Chondrocyte (in vitro differentiated cells): ENCODE data around the gene SBNO1. TPM values are rescaled to one million over a fixed set of nuclear protein-coding genes. Genes with fewer than 3 reads are reported as not detected.

ENCODE experiments used
- DNase-seq: peaks from one replicate; pipeline ENCODE4 v3.0.0; 2021; ENCODE audit warnings: mixed read lengths, low spot score
- H3K27ac Mint-ChIP-seq: one replicate; pipeline ENCODE4 v1.8.0; 2021; ENCODE audit warnings: mild to moderate bottlenecking, moderate library complexity, mixed read lengths; ENCODE audit not compliant: unreplicated experiment
- H3K27me3 Mint-ChIP-seq: 2 replicates; pipeline ENCODE4 v1.8.0; 2021; ENCODE audit warnings: low read depth, mixed read lengths
- H3K36me3 Mint-ChIP-seq: 2 replicates; pipeline ENCODE4 v1.8.0; 2021; ENCODE audit warnings: low read depth, mixed read lengths
- H3K4me1 Mint-ChIP-seq: 2 replicates; pipeline ENCODE4 v1.8.0; 2021; ENCODE audit warnings: low read depth, mild to moderate bottlenecking, mixed read lengths
- H3K4me3 Mint-ChIP-seq: one replicate; pipeline ENCODE4 v1.8.0; 2021; ENCODE audit warnings: mild to moderate bottlenecking, moderate library complexity, mixed read lengths; ENCODE audit not compliant: unreplicated experiment
- H3K9me3 Mint-ChIP-seq: 2 replicates; pipeline ENCODE4 v1.8.0; 2021; ENCODE audit warnings: low read depth, mixed read lengths
- total RNA-seq: library from RNA; stranded (reverse); gene quantifications from 3 replicates; pipeline ENCODE4 v1.2.1, GENCODE V29; 2021
- TF ChIP-seq, protein P1 (sequence below): fragments of 200-600 bp; sonication (generic); IDR thresholded peaks from 2 replicates; pipeline ENCODE4 v1.5.0; 2021; ENCODE audit warnings: antibody characterized with exemption, mild to moderate bottlenecking, moderate library complexity

SBNO1 gene
- total RNA-seq, 1 donor from 2014 or later: 37.7 TPM

DNA sequence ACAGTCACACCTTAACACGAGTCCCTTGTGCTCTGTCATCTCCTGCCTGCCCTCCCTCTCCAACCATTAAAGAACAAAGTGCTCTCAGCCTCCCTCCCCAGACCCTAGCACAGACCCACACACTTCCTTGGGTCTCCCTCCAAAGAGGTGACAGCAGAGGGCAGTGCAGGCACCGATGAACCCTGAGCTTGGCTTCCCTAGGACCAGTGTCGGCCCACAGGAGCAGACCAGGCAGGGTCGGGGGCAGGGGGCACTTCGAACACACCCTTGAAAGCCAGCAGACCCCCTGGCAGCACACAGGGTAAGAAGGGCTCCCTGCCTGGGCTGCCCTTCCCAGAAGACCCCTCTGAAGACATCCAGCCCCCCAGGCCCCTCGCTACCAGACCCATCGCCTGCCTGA lies 100.0 kb downstream of the SBNO1 start:
- Mint-ChIP-seq H3K27me3 (no peaks in the 10 kb centered on the region), H3K9me3 (no peaks in the 10 kb centered on the region), H3K36me3 (peaks cover 31% of the 10 kb centered on the region), H3K4me1 (peaks cover 29% of the 10 kb centered on the region), H3K27ac (peak overlapping the region; percentile 78), H3K4me3 (no peak overlapping the region)
- DNase-seq: peak; percentile 72
- TF ChIP-seq, protein P1, sequence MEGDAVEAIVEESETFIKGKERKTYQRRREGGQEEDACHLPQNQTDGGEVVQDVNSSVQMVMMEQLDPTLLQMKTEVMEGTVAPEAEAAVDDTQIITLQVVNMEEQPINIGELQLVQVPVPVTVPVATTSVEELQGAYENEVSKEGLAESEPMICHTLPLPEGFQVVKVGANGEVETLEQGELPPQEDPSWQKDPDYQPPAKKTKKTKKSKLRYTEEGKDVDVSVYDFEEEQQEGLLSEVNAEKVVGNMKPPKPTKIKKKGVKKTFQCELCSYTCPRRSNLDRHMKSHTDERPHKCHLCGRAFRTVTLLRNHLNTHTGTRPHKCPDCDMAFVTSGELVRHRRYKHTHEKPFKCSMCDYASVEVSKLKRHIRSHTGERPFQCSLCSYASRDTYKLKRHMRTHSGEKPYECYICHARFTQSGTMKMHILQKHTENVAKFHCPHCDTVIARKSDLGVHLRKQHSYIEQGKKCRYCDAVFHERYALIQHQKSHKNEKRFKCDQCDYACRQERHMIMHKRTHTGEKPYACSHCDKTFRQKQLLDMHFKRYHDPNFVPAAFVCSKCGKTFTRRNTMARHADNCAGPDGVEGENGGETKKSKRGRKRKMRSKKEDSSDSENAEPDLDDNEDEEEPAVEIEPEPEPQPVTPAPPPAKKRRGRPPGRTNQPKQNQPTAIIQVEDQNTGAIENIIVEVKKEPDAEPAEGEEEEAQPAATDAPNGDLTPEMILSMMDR: peak; percentile 40

DNA sequence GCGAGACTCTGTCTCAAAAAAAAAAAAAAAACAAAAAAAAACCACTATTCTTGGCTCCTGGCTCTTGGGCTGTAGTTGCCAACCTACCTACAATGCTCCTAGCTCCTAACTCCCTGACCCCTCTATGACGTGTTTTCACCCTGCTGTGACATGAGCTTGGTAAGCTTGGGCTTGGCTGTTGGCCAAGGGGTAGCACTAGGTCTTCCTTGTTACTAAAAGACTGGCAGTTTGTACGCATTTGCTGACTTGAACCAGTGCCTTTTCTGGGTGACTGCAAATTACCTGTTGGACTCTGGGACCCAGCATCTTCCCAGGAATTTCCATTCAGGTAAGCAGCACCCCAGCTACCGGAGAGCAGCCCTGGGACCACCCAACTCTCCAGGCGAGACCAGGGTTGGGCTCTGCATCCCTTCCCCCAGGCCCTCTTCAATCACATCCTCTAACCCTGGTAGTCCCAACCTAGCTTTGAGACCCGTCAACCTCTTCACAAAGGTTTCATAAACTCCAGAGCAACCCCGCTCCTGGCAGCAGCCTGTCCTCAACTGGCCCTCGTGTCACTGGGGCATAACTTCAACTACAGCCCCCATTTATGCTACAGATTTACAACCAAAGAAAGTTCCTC lies 101.3 kb downstream of the SBNO1 start:
- H3K9me3 Mint-ChIP-seq: no peaks in the 10 kb centered on the region
- H3K27ac Mint-ChIP-seq: peak overlapping the region; percentile 27
- peaks cover 35% of the 10 kb centered on the region for H3K36me3 Mint-ChIP-seq
- no peak overlapping the region for H3K4me3 Mint-ChIP-seq
- H3K4me1 Mint-ChIP-seq: peaks cover 17% of the 10 kb centered on the region
- TF ChIP-seq, protein P1: no peak
- DNase-seq: peak; percentile 44
- H3K27me3 Mint-ChIP-seq: no peaks in the 10 kb centered on the region

DNA sequence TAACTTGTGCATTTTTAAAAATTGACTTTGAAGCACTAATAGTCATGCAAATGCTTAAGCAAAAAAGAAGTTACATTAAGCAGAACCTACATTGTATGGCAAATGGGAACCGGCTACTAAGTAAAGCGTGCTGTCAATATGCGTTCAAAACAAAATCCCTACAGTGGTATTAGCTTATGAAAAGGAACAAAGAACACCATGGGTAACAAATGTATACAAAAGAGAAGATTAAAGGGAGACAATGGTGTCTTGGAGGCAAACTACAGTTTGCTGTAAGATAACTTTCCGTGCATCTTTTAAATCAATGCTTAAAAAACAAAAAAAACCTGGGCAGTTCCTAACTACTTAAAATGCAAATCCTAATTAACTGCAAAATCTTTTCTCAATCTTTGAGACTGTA lies 103.5 kb downstream of the SBNO1 start:
- Mint-ChIP-seq H3K27me3 (no peaks in the 10 kb centered on the region), H3K4me1 (peaks cover 3% of the 10 kb centered on the region), H3K9me3 (no peaks in the 10 kb centered on the region), H3K36me3 (peaks cover 37% of the 10 kb centered on the region), H3K4me3 (no peak overlapping the region), H3K27ac (no peak overlapping the region)
- TF ChIP-seq, protein P1: no peak
- no peak for DNase-seq

DNA sequence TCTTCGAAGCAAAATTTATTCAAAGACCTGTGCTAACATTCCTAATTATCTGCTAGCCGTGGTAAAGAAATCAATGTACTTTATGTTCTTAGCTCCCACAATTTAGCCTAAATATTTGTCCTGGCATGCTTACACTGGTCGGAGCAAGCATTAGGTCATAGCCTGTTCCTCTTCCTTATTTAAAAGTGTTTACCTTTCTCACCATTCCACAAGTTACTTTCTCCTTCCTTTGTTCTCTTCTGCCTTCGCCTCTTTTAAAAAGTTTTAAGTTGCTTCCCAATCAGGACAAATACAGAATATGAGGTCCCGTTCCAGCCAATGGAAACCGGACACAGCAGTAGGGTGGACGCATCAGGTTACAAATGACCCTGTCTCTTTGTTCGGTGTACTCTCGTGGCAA lies 104.6 kb downstream of the SBNO1 start:
- no peak overlapping the region for H3K27ac Mint-ChIP-seq
- H3K4me3 Mint-ChIP-seq: no peak overlapping the region
- TF ChIP-seq, protein P1: no peak
- H3K27me3 Mint-ChIP-seq: no peaks in the 10 kb centered on the region
- H3K9me3 Mint-ChIP-seq: no peaks in the 10 kb centered on the region
- DNase-seq: no peak
- H3K4me1 Mint-ChIP-seq: peaks cover 3% of the 10 kb centered on the region
- peaks cover 37% of the 10 kb centered on the region for H3K36me3 Mint-ChIP-seq

DNA sequence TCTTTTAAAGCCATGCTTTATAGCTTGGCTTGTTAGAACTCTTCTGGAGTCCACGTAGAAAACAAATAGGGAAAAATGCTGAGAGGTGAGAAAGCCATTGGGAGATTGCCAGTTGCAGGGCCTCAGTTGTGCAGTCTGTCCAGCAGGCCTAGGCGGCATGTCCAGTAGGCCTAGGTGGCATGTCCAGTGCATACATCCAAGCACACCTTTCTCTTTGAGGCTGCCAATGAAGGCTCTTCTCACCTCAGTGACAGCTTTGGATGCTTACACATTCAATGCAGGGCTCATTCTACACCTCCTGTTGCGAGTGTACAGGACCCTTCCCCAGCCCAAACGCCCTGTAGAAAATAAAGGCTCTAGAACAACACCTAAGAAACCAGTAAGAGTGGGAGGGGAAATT lies 106.1 kb downstream of the SBNO1 start:
- Mint-ChIP-seq H3K36me3 (peaks cover 37% of the 10 kb centered on the region), H3K27ac (no peak overlapping the region), H3K4me3 (no peak overlapping the region), H3K9me3 (no peaks in the 10 kb centered on the region), H3K4me1 (peaks cover 3% of the 10 kb centered on the region), H3K27me3 (no peaks in the 10 kb centered on the region)
- no peak for DNase-seq
- TF ChIP-seq, protein P1: no peak
